HL-60 (cell line): ENCODE measurements around the gene NPAS1.
A peak's percentile ranks its signal among the peaks of the same experiment; 100 is the strongest.

Experiments
- DNase-seq, 2 experiments: peaks; one replicate each; pipeline ENCODE4 v3.0.0-alpha.2; 2010 to 2020; ENCODE audit warnings: low read depth in 1 of 2, low spot score in 1 of 2
- H3K27ac ChIP-seq: fragments of 250-450 bp; sonication (Bioruptor Pico); replicated peaks from 2 replicates; pipeline ENCODE4 v1.5.1; 2020; ENCODE audit warnings: mild to moderate bottlenecking, moderate library complexity
- H3K27me3 ChIP-seq: fragments of 250-450 bp; sonication (Bioruptor Pico); 2 replicates; pipeline ENCODE4 v1.5.1; 2021; ENCODE audit warnings: mild to moderate bottlenecking, moderate library complexity; ENCODE audit not compliant: insufficient read depth, poor library complexity, severe bottlenecking
- H3K4me3 ChIP-seq: replicated peaks from 2 replicates; pipeline ENCODE4 v1.5.1; 2011; ENCODE audit warnings: mild to moderate bottlenecking, control low read depth, low read length; ENCODE audit not compliant: insufficient read depth
- GABPA ChIP-seq: IDR thresholded peaks from 2 replicates; pipeline ENCODE4 v1.6.1; 2012; ENCODE audit warnings: low read depth
- POLR2AphosphoS5 ChIP-seq: IDR thresholded peaks from 2 replicates; pipeline ENCODE4 v1.6.1; 2012; ENCODE audit warnings: low read depth
- SPI1 ChIP-seq: IDR thresholded peaks from 2 replicates; pipeline ENCODE4 v1.6.1; 2012; ENCODE audit warnings: low read depth, mild to moderate bottlenecking, borderline replicate concordance
- long read RNA-seq: library from polyadenylated mRNA; unstranded; transcript quantifications from one replicate; pipeline ENCODE4 v2.0.0, GENCODE V29; 2020
- TF ChIP-seq, protein P1 (sequence below): IDR thresholded peaks from 2 replicates; pipeline ENCODE4 v1.6.1; 2012; ENCODE audit warnings: low read depth; ENCODE audit not compliant: insufficient replicate concordance
- TF ChIP-seq, protein P2 (sequence below): IDR thresholded peaks from one replicate; pipeline ENCODE4 v1.5.1; 2011; ENCODE audit warnings: low read length, control low read depth, inconsistent platforms; ENCODE audit not compliant: insufficient read depth

The NPAS1 gene, protein sequence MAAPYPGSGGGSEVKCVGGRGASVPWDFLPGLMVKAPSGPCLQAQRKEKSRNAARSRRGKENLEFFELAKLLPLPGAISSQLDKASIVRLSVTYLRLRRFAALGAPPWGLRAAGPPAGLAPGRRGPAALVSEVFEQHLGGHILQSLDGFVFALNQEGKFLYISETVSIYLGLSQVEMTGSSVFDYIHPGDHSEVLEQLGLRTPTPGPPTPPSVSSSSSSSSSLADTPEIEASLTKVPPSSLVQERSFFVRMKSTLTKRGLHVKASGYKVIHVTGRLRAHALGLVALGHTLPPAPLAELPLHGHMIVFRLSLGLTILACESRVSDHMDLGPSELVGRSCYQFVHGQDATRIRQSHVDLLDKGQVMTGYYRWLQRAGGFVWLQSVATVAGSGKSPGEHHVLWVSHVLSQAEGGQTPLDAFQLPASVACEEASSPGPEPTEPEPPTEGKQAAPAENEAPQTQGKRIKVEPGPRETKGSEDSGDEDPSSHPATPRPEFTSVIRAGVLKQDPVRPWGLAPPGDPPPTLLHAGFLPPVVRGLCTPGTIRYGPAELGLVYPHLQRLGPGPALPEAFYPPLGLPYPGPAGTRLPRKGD
- long read RNA-seq, partial matches to known transcripts, result 2 of 20 reads
- long read RNA-seq, other reads (novel, unspliced or antisense), result 15 of 20 reads

DNA sequence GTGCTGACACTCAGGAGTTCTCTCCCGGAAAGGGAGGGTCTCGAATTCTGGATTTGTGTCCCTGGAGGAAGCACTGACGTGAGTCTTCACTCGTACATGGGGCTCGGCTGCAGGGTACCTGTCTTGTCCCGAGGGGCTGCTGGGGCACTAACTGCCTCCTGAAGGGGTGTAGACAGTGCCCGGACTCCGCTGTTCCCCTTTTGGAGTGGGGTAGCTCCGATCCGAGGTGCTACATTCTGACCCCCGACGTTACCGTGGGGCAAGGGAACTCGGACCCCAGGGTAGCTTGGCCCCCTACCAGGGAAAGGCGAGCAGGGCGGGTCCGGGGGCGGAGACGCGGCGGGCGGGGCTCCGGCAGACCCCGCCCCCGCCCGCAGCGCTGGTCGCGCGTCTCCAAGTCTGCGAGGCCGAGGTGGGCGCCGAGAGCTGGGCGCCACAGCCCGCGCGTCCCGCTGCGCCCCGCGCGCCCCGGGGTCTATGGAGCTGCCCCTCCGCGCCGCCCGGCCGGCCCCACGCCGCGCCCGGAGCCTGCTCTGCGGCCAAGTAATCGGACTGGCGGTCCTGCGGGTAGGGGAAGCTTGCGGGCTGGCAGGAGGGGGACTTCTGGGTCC is at the start of gene NPAS1:
NPAS1 (plus strand) TSS at position 407 of the 611 bp plus-strand sequence. CDS start 1,211 bp downstream, outside the sequence.
- H3K27me3 ChIP-seq, result peaks cover 60% of the 10 kb centered on the region
- no peak within 1 kb of the TSS for H3K4me3 ChIP-seq
- peak; percentile 19; the same call in 1 of the 2 replicates for TF ChIP-seq SPI1
- TF ChIP-seq, protein P1, sequence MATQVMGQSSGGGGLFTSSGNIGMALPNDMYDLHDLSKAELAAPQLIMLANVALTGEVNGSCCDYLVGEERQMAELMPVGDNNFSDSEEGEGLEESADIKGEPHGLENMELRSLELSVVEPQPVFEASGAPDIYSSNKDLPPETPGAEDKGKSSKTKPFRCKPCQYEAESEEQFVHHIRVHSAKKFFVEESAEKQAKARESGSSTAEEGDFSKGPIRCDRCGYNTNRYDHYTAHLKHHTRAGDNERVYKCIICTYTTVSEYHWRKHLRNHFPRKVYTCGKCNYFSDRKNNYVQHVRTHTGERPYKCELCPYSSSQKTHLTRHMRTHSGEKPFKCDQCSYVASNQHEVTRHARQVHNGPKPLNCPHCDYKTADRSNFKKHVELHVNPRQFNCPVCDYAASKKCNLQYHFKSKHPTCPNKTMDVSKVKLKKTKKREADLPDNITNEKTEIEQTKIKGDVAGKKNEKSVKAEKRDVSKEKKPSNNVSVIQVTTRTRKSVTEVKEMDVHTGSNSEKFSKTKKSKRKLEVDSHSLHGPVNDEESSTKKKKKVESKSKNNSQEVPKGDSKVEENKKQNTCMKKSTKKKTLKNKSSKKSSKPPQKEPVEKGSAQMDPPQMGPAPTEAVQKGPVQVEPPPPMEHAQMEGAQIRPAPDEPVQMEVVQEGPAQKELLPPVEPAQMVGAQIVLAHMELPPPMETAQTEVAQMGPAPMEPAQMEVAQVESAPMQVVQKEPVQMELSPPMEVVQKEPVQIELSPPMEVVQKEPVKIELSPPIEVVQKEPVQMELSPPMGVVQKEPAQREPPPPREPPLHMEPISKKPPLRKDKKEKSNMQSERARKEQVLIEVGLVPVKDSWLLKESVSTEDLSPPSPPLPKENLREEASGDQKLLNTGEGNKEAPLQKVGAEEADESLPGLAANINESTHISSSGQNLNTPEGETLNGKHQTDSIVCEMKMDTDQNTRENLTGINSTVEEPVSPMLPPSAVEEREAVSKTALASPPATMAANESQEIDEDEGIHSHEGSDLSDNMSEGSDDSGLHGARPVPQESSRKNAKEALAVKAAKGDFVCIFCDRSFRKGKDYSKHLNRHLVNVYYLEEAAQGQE, result no peak
- DNase-seq, result no peak
- H3K27ac ChIP-seq, result no peak within 1 kb of the TSS

DNA sequence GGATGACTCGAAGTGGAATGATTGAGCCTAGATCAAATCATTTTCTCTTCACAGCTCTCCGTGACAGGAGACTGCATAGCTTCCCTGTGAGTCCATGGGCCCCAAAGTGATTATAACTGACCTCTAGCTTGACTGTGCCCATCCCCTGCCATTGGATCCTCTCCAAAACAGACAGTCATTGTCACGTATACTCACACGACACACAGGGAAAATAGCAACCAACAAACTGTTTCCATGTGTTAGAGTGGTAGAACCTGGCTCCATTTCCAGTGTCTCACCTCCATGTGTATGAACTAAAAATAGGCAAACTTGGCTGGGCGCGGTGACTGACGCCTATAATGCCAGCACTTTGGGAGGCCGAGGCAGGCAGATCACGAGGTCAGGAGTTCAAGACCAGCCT is 48.8 kb upstream of the NPAS1 start:
- no peak overlapping the region for H3K27ac ChIP-seq
- TF ChIP-seq, protein P1, result no peak
- TF ChIP-seq, protein P2, sequence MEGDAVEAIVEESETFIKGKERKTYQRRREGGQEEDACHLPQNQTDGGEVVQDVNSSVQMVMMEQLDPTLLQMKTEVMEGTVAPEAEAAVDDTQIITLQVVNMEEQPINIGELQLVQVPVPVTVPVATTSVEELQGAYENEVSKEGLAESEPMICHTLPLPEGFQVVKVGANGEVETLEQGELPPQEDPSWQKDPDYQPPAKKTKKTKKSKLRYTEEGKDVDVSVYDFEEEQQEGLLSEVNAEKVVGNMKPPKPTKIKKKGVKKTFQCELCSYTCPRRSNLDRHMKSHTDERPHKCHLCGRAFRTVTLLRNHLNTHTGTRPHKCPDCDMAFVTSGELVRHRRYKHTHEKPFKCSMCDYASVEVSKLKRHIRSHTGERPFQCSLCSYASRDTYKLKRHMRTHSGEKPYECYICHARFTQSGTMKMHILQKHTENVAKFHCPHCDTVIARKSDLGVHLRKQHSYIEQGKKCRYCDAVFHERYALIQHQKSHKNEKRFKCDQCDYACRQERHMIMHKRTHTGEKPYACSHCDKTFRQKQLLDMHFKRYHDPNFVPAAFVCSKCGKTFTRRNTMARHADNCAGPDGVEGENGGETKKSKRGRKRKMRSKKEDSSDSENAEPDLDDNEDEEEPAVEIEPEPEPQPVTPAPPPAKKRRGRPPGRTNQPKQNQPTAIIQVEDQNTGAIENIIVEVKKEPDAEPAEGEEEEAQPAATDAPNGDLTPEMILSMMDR, result no peak
- TF ChIP-seq GABPA (no peak), SPI1 (no peak), POLR2AphosphoS5 (no peak)
- no peak for DNase-seq
- no peak overlapping the region for H3K4me3 ChIP-seq
- no peaks in the 10 kb centered on the region for H3K27me3 ChIP-seq

DNA sequence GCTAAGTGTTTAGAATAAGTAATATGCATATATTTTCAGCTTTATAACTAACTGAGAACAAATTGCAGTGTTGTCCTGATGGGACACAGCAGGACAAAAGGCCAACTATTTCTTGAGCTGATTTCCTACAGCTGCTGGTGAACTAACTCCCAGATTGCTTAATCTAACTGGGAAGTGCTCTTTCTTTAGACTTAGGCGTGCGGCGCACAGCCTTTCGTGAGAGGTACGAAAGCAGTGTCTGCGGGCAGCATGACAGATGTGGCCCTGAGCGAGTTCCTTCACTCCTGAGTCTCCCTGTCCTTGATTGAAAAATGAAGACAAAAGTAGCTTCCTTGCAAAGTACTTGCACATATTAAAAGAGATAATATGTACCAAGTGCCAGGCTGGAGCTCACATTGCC is 47.3 kb upstream of the NPAS1 start:
- Histone ChIP-seq H3K4me3 (no peak overlapping the region), H3K27me3 (no peaks in the 10 kb centered on the region), H3K27ac (no peak overlapping the region)
- TF ChIP-seq, protein P1, result no peak
- TF ChIP-seq, protein P2, result no peak
- TF ChIP-seq GABPA, result no peak
- no peak for TF ChIP-seq POLR2AphosphoS5
- TF ChIP-seq SPI1, result no peak
- DNase-seq, result no peak
